GM19455 (cell line): Measurements from ENCODE around the gene YIPF5.

Experiments used
- ATAC-seq: cut with Tn5 transposase; IDR thresholded peaks from one replicate; pipeline ENCODE4 v1.9.1; 2021; ENCODE audit not compliant: unreplicated experiment

The YIPF5 gene

DNA sequence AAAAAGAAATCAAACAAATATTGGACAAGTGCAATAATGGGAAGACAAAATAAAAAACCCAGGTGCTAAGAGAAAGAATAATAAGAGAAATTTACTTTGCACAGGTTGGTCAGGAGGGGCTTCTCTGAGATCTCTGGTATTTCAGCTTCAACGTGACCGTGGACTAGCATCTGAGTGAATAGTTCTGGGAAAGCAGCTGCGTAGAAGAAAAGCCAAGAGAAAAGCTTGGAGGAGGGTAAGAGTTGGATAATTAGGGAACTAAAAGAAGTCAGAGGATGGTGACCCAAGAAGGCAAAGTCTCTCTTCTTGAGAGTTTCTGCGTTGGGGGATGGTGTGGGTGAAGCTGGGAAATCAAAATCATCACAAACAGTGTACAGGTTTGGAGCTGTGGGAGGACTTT lies 41.6 kb downstream of the YIPF5 start:
- no peak for ATAC-seq

DNA sequence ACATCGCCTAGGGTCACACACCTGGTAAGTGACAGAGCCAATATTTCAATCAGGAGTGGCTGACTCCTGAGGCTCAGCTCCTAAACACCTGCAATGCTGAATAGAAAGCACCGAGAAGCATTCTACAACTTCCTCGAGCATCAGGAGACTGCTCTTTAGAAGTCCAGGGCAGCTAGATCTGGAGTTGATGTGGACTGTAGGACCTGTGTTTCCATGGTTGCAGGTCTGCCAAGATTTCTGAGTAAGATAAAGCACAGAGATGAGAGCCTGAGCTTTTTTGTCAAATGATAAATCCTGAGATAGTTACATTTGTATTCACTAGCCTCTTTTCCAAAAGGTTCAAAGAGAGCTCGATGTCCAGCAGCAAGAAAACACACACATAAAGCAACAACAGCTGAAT lies 43.8 kb downstream of the YIPF5 start:
- ATAC-seq, result no peak

DNA sequence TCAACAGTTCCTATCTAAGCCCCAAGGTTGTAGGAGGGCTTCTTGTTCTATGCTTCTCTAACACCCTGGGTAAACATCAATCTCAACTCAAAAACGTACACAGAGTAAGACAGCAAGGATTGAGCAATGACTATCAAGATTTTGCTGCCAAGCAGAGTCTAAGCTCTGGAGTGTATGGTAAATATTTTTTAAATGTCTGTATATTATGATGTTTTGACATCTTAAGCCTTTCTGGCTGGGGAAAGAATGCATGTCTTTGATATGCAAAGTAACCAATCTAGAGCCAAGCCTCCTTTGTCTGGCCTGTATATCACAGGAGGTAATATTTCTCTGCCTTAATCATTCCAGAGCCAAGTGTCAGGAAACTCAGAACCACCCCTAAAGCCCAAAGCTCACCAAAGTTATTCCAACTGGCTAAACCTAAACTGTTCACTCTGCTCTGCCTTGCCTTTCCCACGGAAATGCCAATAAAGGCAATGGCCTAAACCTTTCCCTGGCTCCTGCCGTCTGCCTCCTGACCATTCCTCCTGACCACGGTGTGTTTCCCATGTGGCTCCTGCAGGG lies 45.2 kb downstream of the YIPF5 start:
- ATAC-seq, result no peak

DNA sequence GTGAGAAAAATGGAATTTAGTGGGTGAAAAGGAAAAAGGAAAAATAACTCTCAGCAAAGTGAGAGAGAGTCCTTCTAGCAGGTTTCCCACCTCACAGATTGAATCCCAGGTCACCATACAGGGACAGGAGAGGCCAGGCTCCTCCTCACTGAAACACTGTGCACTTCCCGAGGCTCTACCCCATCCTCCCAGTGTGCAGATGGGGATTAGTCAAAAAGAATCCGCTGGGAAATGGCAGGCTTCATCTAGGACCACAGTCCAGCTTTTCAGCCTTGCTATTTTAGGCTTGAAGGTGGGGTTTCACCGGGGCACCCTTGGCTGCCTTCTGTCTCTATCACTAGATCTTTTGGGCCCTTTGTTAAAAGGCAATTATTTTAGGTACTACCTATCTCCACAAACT lies 47.8 kb downstream of the YIPF5 start:
- no peak for ATAC-seq

DNA sequence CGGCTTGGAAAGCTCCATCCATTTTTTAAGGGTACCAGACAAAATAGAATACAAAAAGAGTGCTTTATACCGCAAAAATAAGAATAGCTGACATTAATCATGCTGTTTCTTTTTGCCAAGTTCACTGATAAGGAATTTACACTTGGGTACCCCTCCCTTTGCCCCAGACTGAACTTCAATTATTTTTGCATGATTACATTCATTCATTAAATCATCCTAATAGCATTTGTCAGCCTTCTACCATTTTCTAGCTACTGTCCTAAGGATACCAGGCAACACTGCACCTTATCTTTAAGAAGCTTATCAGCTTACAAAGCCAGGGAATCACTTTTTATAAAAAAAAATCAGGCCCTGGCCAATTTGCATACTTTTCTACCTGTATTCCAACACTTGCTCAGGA lies 48.4 kb downstream of the YIPF5 start:
- ATAC-seq, result no peak

DNA sequence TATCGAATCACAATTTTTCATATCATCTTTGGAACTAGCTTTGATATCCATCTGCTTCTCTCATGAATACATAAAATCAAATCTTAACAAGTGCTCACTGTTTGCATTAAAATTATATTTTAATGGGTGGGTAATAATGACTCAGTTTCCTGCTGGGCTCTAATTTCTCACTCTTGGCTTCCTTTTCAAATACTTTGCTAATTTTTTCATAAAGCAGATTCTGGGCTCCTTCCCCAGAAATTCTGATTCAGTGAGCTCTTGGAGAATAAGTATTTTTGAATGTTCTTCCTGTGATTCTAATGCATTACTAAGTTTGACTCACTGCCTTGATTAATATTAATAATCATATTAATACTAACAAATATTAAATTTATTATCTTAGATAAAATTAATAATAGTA lies 48.9 kb downstream of the YIPF5 start:
- no peak for ATAC-seq

DNA sequence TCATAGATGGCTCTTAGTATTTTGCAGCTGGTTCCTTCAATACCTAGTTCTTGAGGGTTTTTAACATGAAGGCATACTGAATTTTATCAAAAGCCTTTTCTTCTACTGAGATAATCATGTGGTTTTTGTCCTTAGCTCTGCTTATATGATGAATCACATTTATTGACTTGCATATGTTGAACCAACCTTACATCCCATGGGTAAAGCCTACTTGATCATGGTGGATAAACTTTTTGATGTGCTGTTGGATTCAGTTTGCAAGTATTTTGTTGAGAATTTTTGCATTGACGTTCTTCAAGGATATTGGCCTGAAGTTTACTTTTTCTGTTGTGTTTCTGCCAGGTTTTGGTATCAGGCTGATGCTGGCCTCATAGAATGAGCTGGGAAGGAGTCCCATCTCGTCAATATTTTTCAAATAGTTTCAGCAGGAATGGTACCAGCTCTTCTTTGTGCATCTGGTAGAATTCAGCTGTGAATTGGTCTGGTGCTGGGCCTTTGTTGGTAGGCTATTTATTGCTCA lies 49.7 kb downstream of the YIPF5 start:
- ATAC-seq, result no peak

DNA sequence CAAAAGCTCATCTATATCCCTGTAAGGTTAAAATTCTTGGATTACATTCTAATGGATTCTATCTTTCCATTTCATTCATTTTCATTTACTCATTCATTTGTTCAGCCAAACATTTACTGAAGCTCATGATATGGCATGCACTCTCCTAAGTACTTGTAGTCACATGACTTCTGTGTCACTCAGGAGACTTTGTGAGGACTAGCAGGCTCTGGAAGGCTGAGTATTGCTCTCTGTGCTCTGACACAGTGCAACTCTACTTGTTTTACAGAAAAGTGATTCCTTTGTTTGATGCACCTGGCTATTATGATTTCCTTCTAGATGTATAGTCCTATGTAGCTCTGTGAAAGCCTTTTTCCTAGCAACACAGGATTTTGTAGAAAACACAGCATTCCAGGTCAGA lies 53.0 kb downstream of the YIPF5 start:
- ATAC-seq, result no peak

DNA sequence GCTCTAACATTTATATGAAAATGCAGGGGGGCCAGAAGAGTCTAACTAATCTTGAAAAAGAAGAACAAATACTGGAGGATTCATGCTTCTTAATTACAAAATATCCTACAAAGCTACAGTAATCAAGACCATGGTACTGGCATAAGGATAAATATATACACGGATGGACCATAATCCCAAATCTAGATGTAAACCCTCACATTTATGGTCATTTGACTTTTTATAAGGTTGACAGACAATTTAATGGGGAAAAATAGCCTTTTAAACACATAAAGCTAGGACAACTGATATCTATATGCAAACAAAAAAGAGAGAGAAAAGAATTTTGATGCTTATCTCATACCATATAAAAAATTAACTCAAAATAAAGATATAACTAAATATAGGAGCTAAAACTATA lies 55.9 kb downstream of the YIPF5 start:
- ATAC-seq, result no peak
